ENCODE data around the gene COQ9.
"Not testable (repeated sequence)": the region's sequence is repeated elsewhere in the genome, so short reads cannot be mapped to it uniquely, and the experiment has no call there.

COQ9 gene

DNA sequence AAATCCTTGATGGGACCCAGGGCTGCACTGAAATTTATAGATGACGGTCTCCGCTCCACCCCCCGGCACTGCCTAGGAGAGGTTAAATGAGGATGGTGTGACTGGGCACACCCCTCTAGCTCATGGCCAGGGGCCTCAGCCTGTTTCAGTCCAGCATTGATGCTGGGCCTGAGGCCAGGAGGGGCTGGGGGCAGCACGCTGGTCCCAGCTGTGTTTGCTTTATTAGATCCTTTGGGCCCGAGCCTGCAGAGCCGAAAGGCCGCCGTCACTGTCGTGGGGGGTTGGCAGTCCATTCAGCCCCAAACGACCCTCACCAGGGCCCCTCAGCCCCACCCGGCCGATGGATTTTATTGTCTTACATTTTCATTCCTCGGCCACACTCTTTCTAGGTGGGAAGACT is 49.8 kb downstream of the COQ9 start:
- no peaks in the 10 kb centered on the region for H3K36me3 ChIP-seq (ENCODE audit: control insufficient read depth in 1 of 2, insufficient read depth in 2 of 2, low read length in 2 of 2)
- H3K4me3 ChIP-seq (ENCODE audit: low read depth in 1 of 2, low read length in 2 of 2), result no peak overlapping the region
- no peaks in the 10 kb centered on the region for H3K4me1 ChIP-seq (ENCODE audit: control insufficient read depth in 1 of 2, insufficient read depth in 2 of 2, low read length in 2 of 2)
- H3K27ac ChIP-seq (ENCODE audit: low read length), result no peak overlapping the region
- no peaks in the 10 kb centered on the region for H3K27me3 ChIP-seq (ENCODE audit: low read depth, low read length)
- no peaks in the 10 kb centered on the region for H3K9me3 ChIP-seq (ENCODE audit: control insufficient read depth in 1 of 2, low read length in 2 of 2)

DNA sequence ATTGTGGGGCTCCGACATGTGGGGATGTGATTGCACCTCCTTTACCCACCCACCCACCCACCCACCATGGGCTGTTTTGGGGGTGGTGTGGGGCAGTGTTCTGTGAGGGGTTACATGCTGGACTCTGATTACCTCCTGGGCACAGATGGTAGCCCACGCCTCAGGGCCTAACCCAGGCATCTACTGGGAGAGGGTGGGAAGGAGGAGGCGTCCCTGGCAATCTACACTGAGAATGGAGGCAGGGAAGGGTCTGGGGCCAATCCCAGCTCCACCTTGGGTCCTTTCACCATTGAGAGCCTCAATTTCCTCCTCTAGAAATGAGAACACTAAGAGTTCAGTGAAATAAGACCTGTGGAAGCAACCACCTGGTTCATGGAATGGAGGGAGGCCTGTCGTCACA is 50.8 kb downstream of the COQ9 start:
- H3K27ac ChIP-seq (ENCODE audit: low read length), result no peak overlapping the region
- H3K9me3 ChIP-seq (ENCODE audit: control insufficient read depth in 1 of 2, low read length in 2 of 2), result no peaks in the 10 kb centered on the region
- H3K27me3 ChIP-seq (ENCODE audit: low read depth, low read length), result no peaks in the 10 kb centered on the region
- no peak overlapping the region for H3K4me3 ChIP-seq (ENCODE audit: low read depth in 1 of 2, low read length in 2 of 2)
- no peaks in the 10 kb centered on the region for H3K4me1 ChIP-seq (ENCODE audit: control insufficient read depth in 1 of 2, insufficient read depth in 2 of 2, low read length in 2 of 2)
- H3K36me3 ChIP-seq (ENCODE audit: control insufficient read depth in 1 of 2, insufficient read depth in 2 of 2, low read length in 2 of 2), result no peaks in the 10 kb centered on the region

DNA sequence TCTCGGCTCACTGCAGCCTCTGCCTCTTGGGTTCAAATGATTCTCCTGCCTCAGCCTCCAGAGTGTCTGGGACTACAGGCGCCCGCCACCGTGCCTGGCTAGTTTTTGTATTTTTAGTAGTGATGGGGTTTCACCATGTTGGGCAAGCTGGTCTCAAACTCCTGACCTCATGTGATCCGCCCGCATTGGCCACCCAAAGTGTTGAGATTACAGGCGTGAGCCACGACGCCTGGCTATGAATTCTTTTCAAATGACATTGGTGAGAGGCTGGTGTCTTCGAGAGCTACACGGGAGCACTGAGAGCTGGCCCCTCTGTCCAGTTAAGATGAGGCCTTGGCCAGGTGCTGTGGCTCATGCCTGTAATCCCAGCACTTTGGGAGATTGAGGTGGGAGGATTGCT is 52.7 kb downstream of the COQ9 start:
- H3K27ac ChIP-seq (ENCODE audit: low read length); H3K36me3 ChIP-seq (ENCODE audit: control insufficient read depth in 1 of 2, insufficient read depth in 2 of 2, low read length in 2 of 2); H3K9me3 ChIP-seq (ENCODE audit: control insufficient read depth in 1 of 2, low read length in 2 of 2); H3K4me1 ChIP-seq (ENCODE audit: control insufficient read depth in 1 of 2, insufficient read depth in 2 of 2, low read length in 2 of 2); H3K27me3 ChIP-seq (ENCODE audit: low read depth, low read length); H3K4me3 ChIP-seq (ENCODE audit: low read depth in 1 of 2, low read length in 2 of 2): not testable (repeated sequence)

DNA sequence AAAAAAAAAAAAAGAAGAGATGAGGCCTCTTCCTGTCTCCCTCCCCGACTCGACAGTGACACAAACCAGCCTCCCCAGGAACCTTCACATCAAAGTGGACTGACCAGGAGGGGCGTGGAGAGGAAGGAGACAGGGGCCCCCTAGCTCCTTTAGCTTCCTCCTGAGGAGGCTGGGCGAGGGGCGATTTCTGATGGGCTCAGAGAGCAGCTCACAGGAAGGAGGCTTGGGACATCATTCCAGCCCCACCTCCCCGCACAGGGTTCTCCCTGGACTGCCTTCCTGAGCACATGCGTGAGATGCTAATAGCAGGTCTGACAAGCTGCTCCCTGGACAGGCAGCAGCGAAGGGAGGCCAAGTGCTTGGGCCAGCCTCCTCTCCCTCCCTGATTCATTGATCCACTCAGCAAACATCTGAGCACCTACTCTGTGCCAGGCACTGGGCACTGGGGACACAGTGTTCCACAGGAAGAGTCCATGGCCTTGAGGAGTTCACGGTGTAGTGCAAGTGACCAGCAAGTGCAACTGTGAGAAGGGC is 53.4 kb downstream of the COQ9 start:
- no peak overlapping the region for H3K27ac ChIP-seq (ENCODE audit: low read length)
- no peaks in the 10 kb centered on the region for H3K27me3 ChIP-seq (ENCODE audit: low read depth, low read length)
- H3K36me3 ChIP-seq (ENCODE audit: control insufficient read depth in 1 of 2, insufficient read depth in 2 of 2, low read length in 2 of 2), result no peaks in the 10 kb centered on the region
- H3K4me1 ChIP-seq (ENCODE audit: control insufficient read depth in 1 of 2, insufficient read depth in 2 of 2, low read length in 2 of 2), result no peaks in the 10 kb centered on the region
- H3K4me3 ChIP-seq (ENCODE audit: low read depth in 1 of 2, low read length in 2 of 2), result no peak overlapping the region
- no peaks in the 10 kb centered on the region for H3K9me3 ChIP-seq (ENCODE audit: control insufficient read depth in 1 of 2, low read length in 2 of 2)

DNA sequence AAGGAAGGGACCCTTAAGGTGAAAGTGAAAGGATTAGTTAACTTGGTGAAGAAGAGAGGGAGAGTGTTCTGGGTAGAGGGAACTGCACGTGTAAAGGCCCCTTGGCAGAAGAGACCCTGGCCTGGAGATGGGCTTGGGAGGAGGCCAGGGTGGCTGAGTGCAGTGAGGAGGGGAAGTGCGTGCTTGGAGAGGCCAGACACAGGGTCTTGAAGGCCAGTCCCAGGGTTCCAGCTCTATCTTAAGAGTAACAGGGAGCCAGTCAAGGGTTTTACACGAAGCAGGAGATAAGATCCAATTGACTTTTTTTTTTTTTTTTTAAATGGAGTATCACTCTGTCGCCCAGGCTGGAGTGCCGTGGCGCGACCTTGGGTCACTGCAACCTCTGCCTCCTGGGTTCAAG is 54.2 kb downstream of the COQ9 start:
- no peaks in the 10 kb centered on the region for H3K9me3 ChIP-seq (ENCODE audit: control insufficient read depth in 1 of 2, low read length in 2 of 2)
- H3K36me3 ChIP-seq (ENCODE audit: control insufficient read depth in 1 of 2, insufficient read depth in 2 of 2, low read length in 2 of 2), result no peaks in the 10 kb centered on the region
- H3K4me1 ChIP-seq (ENCODE audit: control insufficient read depth in 1 of 2, insufficient read depth in 2 of 2, low read length in 2 of 2), result no peaks in the 10 kb centered on the region
- no peak overlapping the region for H3K27ac ChIP-seq (ENCODE audit: low read length)
- H3K4me3 ChIP-seq (ENCODE audit: low read depth in 1 of 2, low read length in 2 of 2), result no peak overlapping the region
- H3K27me3 ChIP-seq (ENCODE audit: low read depth, low read length), result no peaks in the 10 kb centered on the region

DNA sequence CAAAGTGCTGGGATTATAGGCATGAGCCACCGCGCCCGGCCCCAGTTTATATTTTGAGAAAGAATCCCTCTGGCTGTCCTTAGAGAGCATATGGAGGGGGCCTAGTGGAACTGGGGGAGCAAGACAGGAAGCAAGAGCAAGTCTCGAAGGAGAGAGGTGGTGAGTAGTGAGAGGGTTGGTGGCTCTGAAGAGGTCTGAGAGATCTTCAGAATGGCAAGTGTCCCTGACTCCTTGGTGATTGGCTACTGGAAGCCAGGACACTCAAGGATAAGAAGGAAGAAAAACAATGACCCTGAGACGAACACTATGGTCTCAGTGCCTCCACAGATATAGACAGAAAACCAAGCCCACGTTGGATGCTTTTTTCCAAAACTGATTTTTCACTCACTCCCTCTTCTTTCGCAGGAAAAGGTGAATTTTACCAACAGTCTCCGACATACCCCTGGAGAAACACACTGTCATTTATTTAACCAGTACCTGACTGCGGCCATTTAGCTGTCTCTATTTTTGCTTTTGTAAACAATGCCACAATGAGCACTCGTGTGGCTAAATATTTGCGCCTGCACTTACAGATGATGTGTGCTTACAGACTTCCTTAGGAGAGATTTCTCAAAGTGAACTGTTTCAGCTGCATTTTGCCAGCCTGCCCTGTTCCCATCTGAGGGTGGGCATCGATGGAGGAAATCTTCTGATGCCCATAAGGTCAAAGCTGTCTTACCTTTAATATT is 54.9 kb downstream of the COQ9 start:
- no peaks in the 10 kb centered on the region for H3K9me3 ChIP-seq (ENCODE audit: control insufficient read depth in 1 of 2, low read length in 2 of 2)
- no peak overlapping the region for H3K27ac ChIP-seq (ENCODE audit: low read length)
- no peak overlapping the region for H3K4me3 ChIP-seq (ENCODE audit: low read depth in 1 of 2, low read length in 2 of 2)
- no peaks in the 10 kb centered on the region for H3K4me1 ChIP-seq (ENCODE audit: control insufficient read depth in 1 of 2, insufficient read depth in 2 of 2, low read length in 2 of 2)
- no peaks in the 10 kb centered on the region for H3K27me3 ChIP-seq (ENCODE audit: low read depth, low read length)
- H3K36me3 ChIP-seq (ENCODE audit: control insufficient read depth in 1 of 2, insufficient read depth in 2 of 2, low read length in 2 of 2), result no peaks in the 10 kb centered on the region

DNA sequence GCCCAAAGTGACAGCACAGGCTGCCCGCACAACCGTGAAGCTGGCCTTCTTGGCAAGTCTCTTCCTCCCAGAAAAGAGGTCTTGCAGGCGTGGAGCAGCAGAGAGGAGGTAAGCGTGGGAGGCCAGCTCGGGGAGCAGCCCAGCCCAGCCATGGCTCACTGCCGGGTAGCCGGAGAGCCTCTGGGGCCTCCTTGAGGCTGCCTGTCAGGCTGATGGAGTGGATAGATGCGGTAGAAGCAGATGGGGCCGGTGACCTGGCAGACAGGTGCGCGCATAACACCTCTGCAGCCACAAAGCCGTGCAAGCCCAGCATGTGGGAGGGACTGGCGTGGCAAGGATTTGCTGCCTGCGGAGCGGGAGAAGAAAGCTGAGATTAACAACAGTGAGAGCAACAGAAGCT is 56.1 kb downstream of the COQ9 start:
- Histone ChIP-seq H3K4me1 (ENCODE audit: control insufficient read depth in 1 of 2, insufficient read depth in 2 of 2, low read length in 2 of 2) (no peaks in the 10 kb centered on the region), H3K36me3 (ENCODE audit: control insufficient read depth in 1 of 2, insufficient read depth in 2 of 2, low read length in 2 of 2) (no peaks in the 10 kb centered on the region), H3K9me3 (ENCODE audit: control insufficient read depth in 1 of 2, low read length in 2 of 2) (no peaks in the 10 kb centered on the region), H3K27me3 (ENCODE audit: low read depth, low read length) (no peaks in the 10 kb centered on the region), H3K4me3 (ENCODE audit: low read depth in 1 of 2, low read length in 2 of 2) (no peak overlapping the region), H3K27ac (ENCODE audit: low read length) (no peak overlapping the region)

DNA sequence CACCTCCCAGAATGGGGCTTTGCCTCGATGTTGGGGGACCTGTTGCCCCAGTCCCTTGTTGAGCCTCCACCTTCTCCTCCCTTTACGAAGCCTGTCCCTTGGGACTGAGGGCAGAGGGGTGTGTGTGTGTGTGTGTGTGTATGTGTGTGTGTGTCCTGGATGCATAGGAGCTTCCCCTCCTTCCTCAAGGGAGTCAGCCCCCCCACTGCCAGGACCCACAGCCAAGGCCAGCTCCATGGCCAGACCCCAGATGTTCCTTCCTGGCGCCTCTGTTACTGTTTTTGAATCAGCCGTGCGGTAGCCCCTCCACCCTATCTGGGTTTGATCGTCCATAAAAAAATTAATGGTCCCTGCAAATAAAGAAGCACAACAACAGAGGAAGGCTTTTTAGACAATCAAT is 56.7 kb downstream of the COQ9 start:
- no peaks in the 10 kb centered on the region for H3K27me3 ChIP-seq (ENCODE audit: low read depth, low read length)

DNA sequence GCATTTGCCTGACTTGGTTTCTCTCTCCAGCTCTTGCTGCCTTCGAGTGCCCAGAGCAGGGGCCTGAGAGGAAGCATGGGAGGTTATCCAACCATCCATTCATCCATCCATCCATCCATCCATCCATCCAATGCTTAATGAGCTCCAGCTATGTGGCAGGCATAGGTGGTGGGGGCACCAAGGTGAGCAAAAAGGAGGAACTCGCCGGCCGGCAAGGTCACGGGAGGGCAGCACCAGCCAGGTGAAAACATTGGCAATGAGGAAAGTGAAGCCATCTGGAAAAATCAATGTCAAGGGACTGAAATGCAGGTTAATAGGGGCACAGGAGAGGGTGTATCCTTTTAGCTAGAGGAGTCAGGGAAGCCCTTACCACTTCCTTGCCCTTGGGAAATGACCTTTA is 57.2 kb downstream of the COQ9 start:
- H3K4me3 ChIP-seq (ENCODE audit: low read depth in 1 of 2, low read length in 2 of 2), result no peak overlapping the region
- no peaks in the 10 kb centered on the region for H3K27me3 ChIP-seq (ENCODE audit: low read depth, low read length)
- H3K9me3 ChIP-seq (ENCODE audit: control insufficient read depth in 1 of 2, low read length in 2 of 2), result no peaks in the 10 kb centered on the region
- no peaks in the 10 kb centered on the region for H3K36me3 ChIP-seq (ENCODE audit: control insufficient read depth in 1 of 2, insufficient read depth in 2 of 2, low read length in 2 of 2)
- H3K27ac ChIP-seq (ENCODE audit: low read length), result no peak overlapping the region
- no peaks in the 10 kb centered on the region for H3K4me1 ChIP-seq (ENCODE audit: control insufficient read depth in 1 of 2, insufficient read depth in 2 of 2, low read length in 2 of 2)

More for the DNA sequence above, 56.7 kb downstream of the COQ9 start:
- H3K9me3 ChIP-seq (ENCODE audit: control insufficient read depth in 1 of 2, low read length in 2 of 2), result no peaks in the 10 kb centered on the region
- no peaks in the 10 kb centered on the region for H3K4me1 ChIP-seq (ENCODE audit: control insufficient read depth in 1 of 2, insufficient read depth in 2 of 2, low read length in 2 of 2)
- no peak overlapping the region for H3K27ac ChIP-seq (ENCODE audit: low read length)
- H3K36me3 ChIP-seq (ENCODE audit: control insufficient read depth in 1 of 2, insufficient read depth in 2 of 2, low read length in 2 of 2), result no peaks in the 10 kb centered on the region
- H3K4me3 ChIP-seq (ENCODE audit: low read depth in 1 of 2, low read length in 2 of 2), result no peak overlapping the region

DNA sequence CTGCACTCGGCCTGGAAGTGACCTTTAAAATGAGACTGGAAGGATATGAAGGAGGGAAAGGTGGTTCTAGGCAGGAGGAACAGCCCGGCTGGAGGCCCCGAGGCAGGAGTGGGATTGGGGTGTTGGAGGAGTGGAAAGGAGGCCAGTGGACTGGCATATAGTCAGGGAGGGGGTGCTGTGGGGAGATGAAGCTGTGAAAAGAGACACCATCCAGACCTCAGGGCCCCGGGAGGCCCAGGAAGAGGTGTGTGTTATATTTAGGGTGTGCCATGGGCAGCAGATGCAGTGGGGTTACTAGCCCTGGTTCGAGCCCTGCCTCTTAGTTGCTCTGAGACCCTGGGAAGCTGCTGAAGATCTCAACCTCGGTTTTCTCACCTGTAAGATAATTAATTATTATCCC is 57.9 kb downstream of the COQ9 start:
- H3K4me1 ChIP-seq (ENCODE audit: control insufficient read depth in 1 of 2, insufficient read depth in 2 of 2, low read length in 2 of 2), result peaks cover 0 to 4% of the 10 kb centered on the region in 2 donors
- no peaks in the 10 kb centered on the region for H3K27me3 ChIP-seq (ENCODE audit: low read depth, low read length)
- no peak overlapping the region for H3K4me3 ChIP-seq (ENCODE audit: low read depth in 1 of 2, low read length in 2 of 2)
- H3K9me3 ChIP-seq (ENCODE audit: control insufficient read depth in 1 of 2, low read length in 2 of 2), result no peaks in the 10 kb centered on the region
- H3K36me3 ChIP-seq (ENCODE audit: control insufficient read depth in 1 of 2, insufficient read depth in 2 of 2, low read length in 2 of 2), result no peaks in the 10 kb centered on the region
- H3K27ac ChIP-seq (ENCODE audit: low read length), result no peak overlapping the region

DNA sequence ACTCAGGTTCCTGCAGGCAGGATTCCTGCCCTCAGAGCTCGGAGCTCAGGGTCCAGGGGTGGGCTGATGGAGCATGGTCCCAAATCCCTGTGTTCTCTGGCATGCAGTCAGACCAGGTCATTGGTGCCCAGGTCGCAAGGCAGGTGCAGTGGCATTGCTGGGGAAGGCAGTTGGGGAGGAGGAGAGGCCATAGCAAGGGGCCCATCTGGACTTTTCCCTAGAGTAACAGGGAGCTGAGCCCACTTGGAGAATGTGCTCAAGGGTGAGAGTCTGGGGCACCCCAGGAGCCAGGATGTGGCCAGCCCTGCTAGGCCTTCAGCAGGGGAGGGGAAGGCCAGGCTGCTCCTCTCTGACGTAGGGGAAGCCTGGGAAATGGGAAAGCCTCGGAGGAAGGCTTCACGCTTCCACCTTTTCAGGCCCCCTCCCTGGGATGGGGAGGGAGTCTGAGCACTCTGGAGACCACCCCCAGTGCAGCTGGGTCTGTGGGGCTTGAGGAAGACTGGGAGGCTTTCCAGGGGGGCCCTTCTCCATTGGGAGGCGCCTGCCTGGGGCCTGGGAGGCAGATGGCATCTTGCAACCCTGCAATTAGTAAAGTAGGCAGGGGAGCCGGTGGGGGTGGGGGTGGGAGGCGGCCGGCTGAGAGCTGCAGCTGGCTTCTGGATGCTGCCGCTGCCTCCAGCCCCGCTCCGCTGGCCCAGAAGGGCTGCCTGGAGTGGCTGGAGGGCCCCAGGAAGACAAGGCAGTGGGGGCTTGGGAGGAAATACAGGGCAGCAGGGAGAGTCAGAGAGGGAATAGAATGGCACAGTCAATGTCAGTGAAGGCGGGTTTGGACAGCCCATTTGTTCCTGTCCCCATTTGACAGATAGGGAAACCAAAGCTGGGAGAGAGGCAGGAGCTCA is 60.1 kb downstream of the COQ9 start:
- Histone ChIP-seq H3K27ac (ENCODE audit: low read length) (no peak overlapping the region), H3K27me3 (ENCODE audit: low read depth, low read length) (no peaks in the 10 kb centered on the region), H3K36me3 (ENCODE audit: control insufficient read depth in 1 of 2, insufficient read depth in 2 of 2, low read length in 2 of 2) (peaks cover 0 to 5% of the 10 kb centered on the region in 2 donors), H3K4me1 (ENCODE audit: control insufficient read depth in 1 of 2, insufficient read depth in 2 of 2, low read length in 2 of 2) (peaks cover 0 to 6% of the 10 kb centered on the region in 2 donors), H3K4me3 (ENCODE audit: low read depth in 1 of 2, low read length in 2 of 2) (no peak overlapping the region), H3K9me3 (ENCODE audit: control insufficient read depth in 1 of 2, low read length in 2 of 2) (no peaks in the 10 kb centered on the region)
